Neuron (in vitro differentiated cells): Measurements from ENCODE around the gene ACTN1.
"Not testable (repeated sequence)": the region's sequence is repeated elsewhere in the genome, so short reads cannot be mapped to it uniquely, and the experiment has no call there.

Experiments used
- H2AFZ ChIP-seq: one replicate; pipeline ENCODE4 v1.6.1; 2013; ENCODE audit warnings: low read depth, mild to moderate bottlenecking, inconsistent platforms, low read length, moderate library complexity
- H3K27me3 ChIP-seq: one replicate; pipeline ENCODE4 v1.6.1; 2013; ENCODE audit warnings: low read length; ENCODE audit not compliant: insufficient read depth
- H3K36me3 ChIP-seq: one replicate; pipeline ENCODE4 v1.6.1; 2013; ENCODE audit warnings: low read length; ENCODE audit not compliant: insufficient read depth
- H3K4me1 ChIP-seq: one replicate; pipeline ENCODE4 v1.6.1; 2013; ENCODE audit warnings: low read length; ENCODE audit not compliant: insufficient read depth
- H3K4me3 ChIP-seq: 2 replicates; pipeline ENCODE4 v1.5.1; 2013; ENCODE audit warnings: mild to moderate bottlenecking, low read length, moderate library complexity
- H3K9me3 ChIP-seq: one replicate; pipeline ENCODE4 v1.6.1; 2013; ENCODE audit warnings: low read length

Gene ACTN1

GRCh38 chr14:68848253-68848652 lies 130.8 kb downstream of the ACTN1 start:
- no peak overlapping the region for H2AFZ ChIP-seq
- no peak overlapping the region for H3K4me3 ChIP-seq
- H3K36me3 ChIP-seq: no peaks in the 10 kb centered on the region

GRCh38 chr14:68847640-68848039 lies 131.5 kb downstream of the ACTN1 start:
- H2AFZ ChIP-seq, H3K4me1 ChIP-seq, H3K36me3 ChIP-seq, H3K27me3 ChIP-seq, H3K9me3 ChIP-seq, H3K4me3 ChIP-seq: not testable (repeated sequence)

More at GRCh38 chr14:68848253-68848652, 130.8 kb downstream of the ACTN1 start:
- Histone ChIP-seq H3K4me1 (peaks cover 5% of the 10 kb centered on the region), H3K27me3 (no peaks in the 10 kb centered on the region), H3K9me3 (no peaks in the 10 kb centered on the region)

GRCh38 chr14:68846466-68846865 lies 132.6 kb downstream of the ACTN1 start:
- H3K36me3 ChIP-seq: no peaks in the 10 kb centered on the region
- no peaks in the 10 kb centered on the region for H3K9me3 ChIP-seq
- no peak overlapping the region for H3K4me3 ChIP-seq
- H3K4me1 ChIP-seq: peaks cover 5% of the 10 kb centered on the region
- no peaks in the 10 kb centered on the region for H3K27me3 ChIP-seq
- H2AFZ ChIP-seq: no peak overlapping the region

GRCh38 chr14:68844210-68844545 lies 134.9 kb downstream of the ACTN1 start:
- H3K36me3 ChIP-seq: no peaks in the 10 kb centered on the region
- H3K4me3 ChIP-seq: no peak overlapping the region
- H3K4me1 ChIP-seq: peaks cover 5% of the 10 kb centered on the region
- H3K27me3 ChIP-seq: no peaks in the 10 kb centered on the region
- no peak overlapping the region for H2AFZ ChIP-seq
- no peaks in the 10 kb centered on the region for H3K9me3 ChIP-seq

GRCh38 chr14:68843471-68844209 lies 135.5 kb downstream of the ACTN1 start:
- Histone ChIP-seq H3K27me3 (no peaks in the 10 kb centered on the region), H3K4me3 (peak overlapping the region; percentile 43), H3K9me3 (no peaks in the 10 kb centered on the region)

GRCh38 chr14:68842298-68842697 lies 136.8 kb downstream of the ACTN1 start:
- no peaks in the 10 kb centered on the region for H3K27me3 ChIP-seq
- H3K36me3 ChIP-seq: no peaks in the 10 kb centered on the region
- H2AFZ ChIP-seq: no peak overlapping the region
- no peaks in the 10 kb centered on the region for H3K9me3 ChIP-seq
- H3K4me1 ChIP-seq: peaks cover 5% of the 10 kb centered on the region
- no peak overlapping the region for H3K4me3 ChIP-seq

More at GRCh38 chr14:68843471-68844209, 135.5 kb downstream of the ACTN1 start:
- H3K4me1 ChIP-seq: peaks cover 5% of the 10 kb centered on the region
- H3K36me3 ChIP-seq: no peaks in the 10 kb centered on the region
- H2AFZ ChIP-seq: peak overlapping the region; percentile 59

GRCh38 chr14:68841016-68841809 lies 137.9 kb downstream of the ACTN1 start:
- no peaks in the 10 kb centered on the region for H3K9me3 ChIP-seq
- no peak overlapping the region for H2AFZ ChIP-seq
- H3K4me3 ChIP-seq: no peak overlapping the region
- H3K27me3 ChIP-seq: no peaks in the 10 kb centered on the region
- H3K4me1 ChIP-seq: peaks cover 5% of the 10 kb centered on the region
- H3K36me3 ChIP-seq: no peaks in the 10 kb centered on the region

GRCh38 chr14:68840454-68840853 lies 138.6 kb downstream of the ACTN1 start:
- Histone ChIP-seq H3K4me1 (peaks cover 5% of the 10 kb centered on the region), H3K4me3 (no peak overlapping the region), H2AFZ (no peak overlapping the region), H3K36me3 (no peaks in the 10 kb centered on the region), H3K27me3 (no peaks in the 10 kb centered on the region), H3K9me3 (no peaks in the 10 kb centered on the region)

GRCh38 chr14:68836082-68836481 lies 143.0 kb downstream of the ACTN1 start:
- Histone ChIP-seq H3K27me3 (no peaks in the 10 kb centered on the region), H3K36me3 (no peaks in the 10 kb centered on the region), H3K4me1 (no peaks in the 10 kb centered on the region), H3K4me3 (no peak overlapping the region), H3K9me3 (no peaks in the 10 kb centered on the region), H2AFZ (no peak overlapping the region)

GRCh38 chr14:68834816-68835215 lies 144.3 kb downstream of the ACTN1 start:
- H3K36me3 ChIP-seq: no peaks in the 10 kb centered on the region
- no peak overlapping the region for H2AFZ ChIP-seq
- no peaks in the 10 kb centered on the region for H3K9me3 ChIP-seq
- no peaks in the 10 kb centered on the region for H3K4me1 ChIP-seq
- no peaks in the 10 kb centered on the region for H3K27me3 ChIP-seq
- no peak overlapping the region for H3K4me3 ChIP-seq

GRCh38 chr14:68828698-68829097 lies 150.4 kb downstream of the ACTN1 start:
- H3K4me3 ChIP-seq: no peak overlapping the region
- no peaks in the 10 kb centered on the region for H3K9me3 ChIP-seq
- no peaks in the 10 kb centered on the region for H3K36me3 ChIP-seq
- H2AFZ ChIP-seq: no peak overlapping the region
- H3K27me3 ChIP-seq: no peaks in the 10 kb centered on the region
- H3K4me1 ChIP-seq: no peaks in the 10 kb centered on the region

- H3K4me1 ChIP-seq: no peaks in the 10 kb centered on the region
- H3K9me3 ChIP-seq: no peaks in the 10 kb centered on the region
- no peak overlapping the region for H3K4me3 ChIP-seq
- no peaks in the 10 kb centered on the region for H3K36me3 ChIP-seq
- no peak overlapping the region for H2AFZ ChIP-seq
- H3K27me3 ChIP-seq: no peaks in the 10 kb centered on the region
Measured at GRCh38 chr14:68825729-68826128, 153.4 kb downstream of the ACTN1 start.

- Histone ChIP-seq H3K27me3 (no peaks in the 10 kb centered on the region), H3K4me1 (no peaks in the 10 kb centered on the region), H3K9me3 (no peaks in the 10 kb centered on the region), H3K4me3 (no peak overlapping the region), H3K36me3 (no peaks in the 10 kb centered on the region), H2AFZ (peak overlapping the region; percentile 39)
Measured at GRCh38 chr14:68824517-68825347, 154.4 kb downstream of the ACTN1 start.
